ENCODE data around the gene TNRC6B. TPM values are rescaled to one million over a fixed set of nuclear protein-coding genes. Genes with fewer than 3 reads are reported as not detected.

The TNRC6B gene
- total and polyA plus RNA-seq, 2 donors (not counting 1 experiment from before 2014, with no cell fraction given) = 5.7 to 17.8 TPM

- Histone ChIP-seq H3K27ac (ENCODE audit: insufficient read depth, low read length) (no peak overlapping the region), H3K9ac (ENCODE audit: insufficient read depth, low read length) (no peak overlapping the region), H3K9me3 (ENCODE audit: control insufficient read depth, insufficient read depth, low read depth, low read length) (no peaks in the 10 kb centered on the region), H4K20me1 (ENCODE audit: control insufficient read depth, extremely low read depth, insufficient read depth, low read length) (no peaks in the 10 kb centered on the region), H3K79me2 (ENCODE audit: control insufficient read depth, insufficient read depth, low read length) (peaks cover 9% of the 10 kb centered on the region), H2AFZ (ENCODE audit: low read length) (no peak overlapping the region), H3K4me2 (ENCODE audit: extremely low read depth, insufficient read depth, low read length) (no peak overlapping the region), H3K36me3 (ENCODE audit: control insufficient read depth, insufficient read depth, low read length) (no peaks in the 10 kb centered on the region), H3K4me3 (replicated peaks in 1 of 4; ENCODE audit: control extremely low read depth in 1 of 4, insufficient read depth in 1 of 4, low read depth in 3 of 4, low read length in 4 of 4) (no peak overlapping the region), H3K4me1 (ENCODE audit: control insufficient read depth, extremely low read depth, insufficient read depth, low read length) (no peaks in the 10 kb centered on the region), H3K27me3 (ENCODE audit: control insufficient read depth, insufficient read depth, low read length) (no peaks in the 10 kb centered on the region)
- TF ChIP-seq, protein P1, sequence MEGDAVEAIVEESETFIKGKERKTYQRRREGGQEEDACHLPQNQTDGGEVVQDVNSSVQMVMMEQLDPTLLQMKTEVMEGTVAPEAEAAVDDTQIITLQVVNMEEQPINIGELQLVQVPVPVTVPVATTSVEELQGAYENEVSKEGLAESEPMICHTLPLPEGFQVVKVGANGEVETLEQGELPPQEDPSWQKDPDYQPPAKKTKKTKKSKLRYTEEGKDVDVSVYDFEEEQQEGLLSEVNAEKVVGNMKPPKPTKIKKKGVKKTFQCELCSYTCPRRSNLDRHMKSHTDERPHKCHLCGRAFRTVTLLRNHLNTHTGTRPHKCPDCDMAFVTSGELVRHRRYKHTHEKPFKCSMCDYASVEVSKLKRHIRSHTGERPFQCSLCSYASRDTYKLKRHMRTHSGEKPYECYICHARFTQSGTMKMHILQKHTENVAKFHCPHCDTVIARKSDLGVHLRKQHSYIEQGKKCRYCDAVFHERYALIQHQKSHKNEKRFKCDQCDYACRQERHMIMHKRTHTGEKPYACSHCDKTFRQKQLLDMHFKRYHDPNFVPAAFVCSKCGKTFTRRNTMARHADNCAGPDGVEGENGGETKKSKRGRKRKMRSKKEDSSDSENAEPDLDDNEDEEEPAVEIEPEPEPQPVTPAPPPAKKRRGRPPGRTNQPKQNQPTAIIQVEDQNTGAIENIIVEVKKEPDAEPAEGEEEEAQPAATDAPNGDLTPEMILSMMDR (conservative IDR thresholded peaks at IDR 0.05 in 1 of 2, IDR thresholded peaks at IDR 0.05 in 1 of 2; ENCODE audit: low read depth in 1 of 2, low read length in 2 of 2) = no peak
- no peak for TF ChIP-seq EZH2 (IDR thresholded peaks at IDR 0.05; ENCODE audit: low read length, missing control alignments)
- no peak for DNase-seq (ENCODE audit: low read depth in 2 of 2)
Observed at GRCh38 chr22:40215266-40215665, 37.5 kb downstream of the TNRC6B start.

GRCh38 chr22:40216041-40216756 is 38.5 kb downstream of the TNRC6B start:
- Histone ChIP-seq H4K20me1 (ENCODE audit: control insufficient read depth, extremely low read depth, insufficient read depth, low read length) (no peaks in the 10 kb centered on the region), H3K9ac (ENCODE audit: insufficient read depth, low read length) (no peak overlapping the region), H3K27ac (ENCODE audit: insufficient read depth, low read length) (no peak overlapping the region), H3K4me1 (ENCODE audit: control insufficient read depth, extremely low read depth, insufficient read depth, low read length) (no peaks in the 10 kb centered on the region), H3K9me3 (ENCODE audit: control insufficient read depth, insufficient read depth, low read depth, low read length) (no peaks in the 10 kb centered on the region), H2AFZ (ENCODE audit: low read length) (no peak overlapping the region), H3K79me2 (ENCODE audit: control insufficient read depth, insufficient read depth, low read length) (peaks cover 12% of the 10 kb centered on the region), H3K27me3 (ENCODE audit: control insufficient read depth, insufficient read depth, low read length) (no peaks in the 10 kb centered on the region), H3K4me3 (replicated peaks in 1 of 4; ENCODE audit: control extremely low read depth in 1 of 4, insufficient read depth in 1 of 4, low read depth in 3 of 4, low read length in 4 of 4) (no peak overlapping the region), H3K4me2 (ENCODE audit: extremely low read depth, insufficient read depth, low read length) (no peak overlapping the region), H3K36me3 (ENCODE audit: control insufficient read depth, insufficient read depth, low read length) (no peaks in the 10 kb centered on the region)
- TF ChIP-seq EZH2 (IDR thresholded peaks at IDR 0.05; ENCODE audit: low read length, missing control alignments) = no peak
- TF ChIP-seq, protein P1 (conservative IDR thresholded peaks at IDR 0.05 in 1 of 2, IDR thresholded peaks at IDR 0.05 in 1 of 2; ENCODE audit: low read depth in 1 of 2, low read length in 2 of 2) = no peak
- no peak for DNase-seq (ENCODE audit: low read depth in 2 of 2)

DNA sequence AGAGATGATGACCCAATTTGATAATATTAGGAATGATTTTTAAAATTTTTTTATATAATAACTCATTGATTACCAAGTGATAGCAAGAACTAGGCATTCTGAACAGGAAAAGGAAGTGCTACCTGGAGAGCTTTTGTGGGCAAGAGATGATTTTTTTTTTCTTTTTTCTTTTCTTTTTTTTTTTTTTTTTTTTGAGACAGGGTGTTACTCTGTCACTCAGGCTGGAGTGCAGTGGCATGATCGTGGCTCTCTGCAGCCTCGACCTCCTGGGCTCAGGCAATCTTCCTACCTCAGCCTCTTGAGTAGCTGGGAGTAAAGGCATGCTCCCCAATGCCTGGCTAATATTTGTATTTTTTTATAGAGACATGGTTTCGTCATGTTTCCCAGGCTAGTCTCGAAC is 40.4 kb downstream of the TNRC6B start:
- no peak overlapping the region for H2AFZ ChIP-seq (ENCODE audit: low read length)
- H3K4me1 ChIP-seq (ENCODE audit: control insufficient read depth, extremely low read depth, insufficient read depth, low read length) = no peaks in the 10 kb centered on the region
- H3K4me3 ChIP-seq (replicated peaks in 1 of 4; ENCODE audit: control extremely low read depth in 1 of 4, insufficient read depth in 1 of 4, low read depth in 3 of 4, low read length in 4 of 4) = no peak overlapping the region
- H3K27me3 ChIP-seq (ENCODE audit: control insufficient read depth, insufficient read depth, low read length) = no peaks in the 10 kb centered on the region
- no peak overlapping the region for H3K4me2 ChIP-seq (ENCODE audit: extremely low read depth, insufficient read depth, low read length)
- H3K79me2 ChIP-seq (ENCODE audit: control insufficient read depth, insufficient read depth, low read length) = peaks cover 18% of the 10 kb centered on the region
- H3K9ac ChIP-seq (ENCODE audit: insufficient read depth, low read length) = no peak overlapping the region
- TF ChIP-seq, protein P1 (conservative IDR thresholded peaks at IDR 0.05 in 1 of 2, IDR thresholded peaks at IDR 0.05 in 1 of 2; ENCODE audit: low read depth in 1 of 2, low read length in 2 of 2) = no peak
- no peak for TF ChIP-seq EZH2 (IDR thresholded peaks at IDR 0.05; ENCODE audit: low read length, missing control alignments)
- H4K20me1 ChIP-seq (ENCODE audit: control insufficient read depth, extremely low read depth, insufficient read depth, low read length) = no peaks in the 10 kb centered on the region
- no peak overlapping the region for H3K27ac ChIP-seq (ENCODE audit: insufficient read depth, low read length)
- no peaks in the 10 kb centered on the region for H3K9me3 ChIP-seq (ENCODE audit: control insufficient read depth, insufficient read depth, low read depth, low read length)
- no peaks in the 10 kb centered on the region for H3K36me3 ChIP-seq (ENCODE audit: control insufficient read depth, insufficient read depth, low read length)
- DNase-seq (ENCODE audit: low read depth in 2 of 2) = no peak

Data from fibroblast of lung (primary cell).